ENCODE measurements around the gene DOP1B.
"Not testable (repeated sequence)": the region's sequence is repeated elsewhere in the genome, so short reads cannot be mapped to it uniquely, and the experiment has no call there.

DNA sequence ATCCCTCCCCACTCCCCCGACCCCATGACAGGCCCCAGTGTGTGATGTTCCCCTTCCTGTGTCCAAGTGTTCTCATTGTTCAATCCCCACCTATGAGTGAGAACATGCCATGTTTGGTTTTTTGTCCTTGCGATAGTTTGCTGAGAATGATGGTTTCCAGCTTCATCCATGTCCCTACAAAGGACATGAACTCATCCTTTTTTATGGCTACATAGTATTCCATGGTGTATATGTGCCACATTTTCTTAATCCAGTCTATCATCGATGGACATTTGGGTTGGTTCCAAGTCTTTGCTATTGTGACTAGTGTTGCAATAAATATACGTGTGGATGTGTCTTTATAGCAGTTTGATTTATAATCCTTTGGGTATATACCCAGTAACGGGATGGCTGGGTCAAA, 43.0 kb downstream of the DOP1B start:
- TF ChIP-seq, protein P1, sequence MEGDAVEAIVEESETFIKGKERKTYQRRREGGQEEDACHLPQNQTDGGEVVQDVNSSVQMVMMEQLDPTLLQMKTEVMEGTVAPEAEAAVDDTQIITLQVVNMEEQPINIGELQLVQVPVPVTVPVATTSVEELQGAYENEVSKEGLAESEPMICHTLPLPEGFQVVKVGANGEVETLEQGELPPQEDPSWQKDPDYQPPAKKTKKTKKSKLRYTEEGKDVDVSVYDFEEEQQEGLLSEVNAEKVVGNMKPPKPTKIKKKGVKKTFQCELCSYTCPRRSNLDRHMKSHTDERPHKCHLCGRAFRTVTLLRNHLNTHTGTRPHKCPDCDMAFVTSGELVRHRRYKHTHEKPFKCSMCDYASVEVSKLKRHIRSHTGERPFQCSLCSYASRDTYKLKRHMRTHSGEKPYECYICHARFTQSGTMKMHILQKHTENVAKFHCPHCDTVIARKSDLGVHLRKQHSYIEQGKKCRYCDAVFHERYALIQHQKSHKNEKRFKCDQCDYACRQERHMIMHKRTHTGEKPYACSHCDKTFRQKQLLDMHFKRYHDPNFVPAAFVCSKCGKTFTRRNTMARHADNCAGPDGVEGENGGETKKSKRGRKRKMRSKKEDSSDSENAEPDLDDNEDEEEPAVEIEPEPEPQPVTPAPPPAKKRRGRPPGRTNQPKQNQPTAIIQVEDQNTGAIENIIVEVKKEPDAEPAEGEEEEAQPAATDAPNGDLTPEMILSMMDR (IDR thresholded peaks at IDR 0.05): not testable (repeated sequence)
- TF ChIP-seq POLR2A (IDR thresholded peaks at IDR 0.05): not testable (repeated sequence)

Data from adrenal gland (tissue), 5 donors.